GM21367 (cell line): ENCODE results near the gene NTPCR.

ENCODE experiments used
- ATAC-seq: cut with Tn5 transposase; IDR thresholded peaks from one replicate; pipeline ENCODE4 v1.9.1; 2021; ENCODE audit not compliant: unreplicated experiment

NTPCR gene

GRCh38 chr1:233005703-233006102 lies 55.3 kb downstream of the NTPCR start:
- no peak for ATAC-seq

GRCh38 chr1:233006108-233006507 lies 55.7 kb downstream of the NTPCR start:
- ATAC-seq = no peak

- ATAC-seq = no peak
Measured at GRCh38 chr1:233006541-233006973, 56.1 kb downstream of the NTPCR start.

- ATAC-seq = no peak
Measured at GRCh38 chr1:233010146-233010545, 59.7 kb downstream of the NTPCR start.

- ATAC-seq = no peak
Measured at GRCh38 chr1:233012021-233012420, 61.6 kb downstream of the NTPCR start.

GRCh38 chr1:233015965-233016364 lies 65.6 kb downstream of the NTPCR start:
- no peak for ATAC-seq

GRCh38 chr1:233016798-233017197 lies 66.4 kb downstream of the NTPCR start:
- ATAC-seq = no peak

GRCh38 chr1:233019083-233019482 lies 68.7 kb downstream of the NTPCR start:
- no peak for ATAC-seq

- no peak for ATAC-seq
Measured at GRCh38 chr1:233019778-233020325, 69.4 kb downstream of the NTPCR start.

GRCh38 chr1:233020426-233020825 lies 70.0 kb downstream of the NTPCR start:
- ATAC-seq = no peak

GRCh38 chr1:233022246-233022645 lies 71.8 kb downstream of the NTPCR start:
- ATAC-seq = no peak

GRCh38 chr1:233024199-233024598 lies 73.8 kb downstream of the NTPCR start:
- no peak for ATAC-seq

- no peak for ATAC-seq
Measured at GRCh38 chr1:233025157-233025556, 74.7 kb downstream of the NTPCR start.

GRCh38 chr1:233025567-233025966 lies 75.2 kb downstream of the NTPCR start:
- ATAC-seq = no peak

GRCh38 chr1:233027046-233027445 lies 76.6 kb downstream of the NTPCR start:
- no peak for ATAC-seq

- ATAC-seq = no peak
Measured at GRCh38 chr1:233031521-233031920, 81.1 kb downstream of the NTPCR start.

- no peak for ATAC-seq
Measured at GRCh38 chr1:233032916-233033315, 82.5 kb downstream of the NTPCR start.

GRCh38 chr1:233033361-233033760 lies 83.0 kb downstream of the NTPCR start:
- no peak for ATAC-seq
